Spleen (tissue), 11 donors: ENCODE results near the gene EVI5. TPM values are rescaled to one million over a fixed set of nuclear protein-coding genes. Genes with fewer than 3 reads are reported as not detected.

Experiments used
- DNase-seq: peaks from one replicate; pipeline ENCODE4 v3.0.0-alpha.2; 2020
- H3K27ac ChIP-seq, 8 donors: fragments of 200-600 bp; sonication (generic) in 7 of 8; 1 replicate in 4 of 8; 2 replicates in 4 of 8; pipeline versions ENCODE4 v1.5.0 to v1.8.0; 2016 to 2021; ENCODE audit warnings: inconsistent platforms in 4 of 8, mild to moderate bottlenecking in 4 of 8, moderate library complexity in 1 of 8
- H3K27me3 ChIP-seq, 7 donors: fragments of 200-600 bp; sonication (generic) in 6 of 7; replicated peaks in 1 of 7; 1 replicate in 4 of 7; 2 replicates in 3 of 7; pipeline versions ENCODE4 v1.5.0 to v1.8.0; 2016 to 2021; ENCODE audit warnings: inconsistent platforms in 3 of 7, mild to moderate bottlenecking in 1 of 7
- H3K36me3 ChIP-seq, 6 donors: fragments of 200-600 bp; sonication (generic) in 5 of 6; 1 replicate in 4 of 6; 2 replicates in 2 of 6; pipeline versions ENCODE4 v1.5.0 to v1.8.0; 2016 to 2021; ENCODE audit warnings: inconsistent platforms in 2 of 6
- H3K4me1 ChIP-seq, 6 donors: fragments of 200-600 bp; sonication (generic) in 5 of 6; 1 replicate in 3 of 6; 2 replicates in 3 of 6; pipeline versions ENCODE4 v1.5.0 to v1.8.0; 2016 to 2021; ENCODE audit warnings: inconsistent platforms in 3 of 6
- H3K4me3 ChIP-seq, 8 donors: fragments of 200-600 bp; sonication (generic) in 7 of 8; 1 replicate in 4 of 8; 2 replicates in 4 of 8; pipeline versions ENCODE4 v1.5.0 to v1.8.0; 2016 to 2021; ENCODE audit warnings: inconsistent platforms in 4 of 8, mild to moderate bottlenecking in 4 of 8, moderate library complexity in 2 of 8
- H3K9me3 ChIP-seq, 8 donors: fragments of 200-600 bp; sonication (generic) in 7 of 8; 1 replicate in 4 of 8; 2 replicates in 4 of 8; pipeline versions ENCODE4 v1.5.0 to v1.8.0; 2016 to 2021; ENCODE audit warnings: inconsistent platforms in 4 of 8
- CTCF ChIP-seq, 11 experiments: fragments of 200-600 bp in 7 of 11; fragments of 450-650 bp in 4 of 11; sonication (generic) in 4 of 11; IDR thresholded peaks in 8 of 11; conservative IDR thresholded peaks in 3 of 11; 1 replicate in 7 of 11; 2 replicates in 4 of 11; pipeline versions ENCODE4 v1.4.0 to v1.8.0; 2016 to 2021; ENCODE audit warnings: antibody characterized with exemption in 11 of 11, inconsistent platforms in 4 of 11, mild to moderate bottlenecking in 1 of 11
- POLR2A ChIP-seq, 3 donors: fragments of 450-650 bp; IDR thresholded peaks; one replicate each; pipeline ENCODE4 v1.5.1; 2017; ENCODE audit warnings: antibody characterized with exemption in 3 of 3, mild to moderate bottlenecking in 1 of 3
- POLR2AphosphoS5 ChIP-seq, 3 donors: sonication (generic); formaldehyde crosslinking; IDR thresholded peaks; one replicate each; pipeline ENCODE4 v1.5.1; 2017; ENCODE audit warnings: antibody characterized with exemption in 3 of 3
- WGBS, 5 donors: extraction: QIAGEN DNeasy Blood & Tissue Kit in 3 of 5; methylation state at CpG; one replicate each; pipeline versions ENCODE4 v1.1.5 to v1.1.7; 2013 to 2018; 5-methylcytosine and 5-hydroxymethylcytosine counted together
- intact Hi-C: fragments of 100-400 bp; cut with DNase I; formaldehyde crosslinking; loops from one replicate; pipeline ENCODE4 v1.15.0; 2023; ENCODE audit warnings: low total_unique reads
- polyA plus RNA-seq, 3 donors: library from polyadenylated mRNA; stranded (reverse); fragments of 200-250 nt; gene quantifications; one replicate each; pipeline ENCODE4 v1.2.1, GENCODE V29; 2013
- total RNA-seq, 7 donors: library from RNA; depleted of rRNA in 3 of 7; stranded (reverse); fragments of >200 nt in 3 of 7; fragmentation: NEBNext Ultra II Directional in 4 of 7; extraction: Animal tissue kit (Norgen Biotek cat#: 25700) in 4 of 7; gene quantifications; one replicate each; pipeline versions ENCODE4 v1.1.0 to v1.2.1, GENCODE V29; 2016 to 2021
- donor health status: healthy with polysubstance abuse.
- donor health status: DM: no; HTN: no; CAD: no; lungs with moderate emphysema.
- donor health status: DM: no; HTN: no; CAD: no.
- donor health status: Bipolar disorder and iron deficiency.
- donor health status: healthy.
- donor health status: DM: no; HTN: no; CAD: no.
- donor health status: DM: yes; HTN: yes; CAD: no.

The EVI5 gene
- total and polyA plus RNA-seq, 10 donors = 1.7 to 38.3 (median 27.0) TPM

GRCh38 chr1:92679980-92680379 lies 104.9 kb downstream of the EVI5 start:
- Histone ChIP-seq H3K36me3 (peaks cover 0 to 63% (median 9%) of the 10 kb centered on the region in 6 donors), H3K4me3 (no peak overlapping the region), H3K9me3 (no peaks in the 10 kb centered on the region), H3K27ac (no peak overlapping the region), H3K27me3 (no peaks in the 10 kb centered on the region), H3K4me1 (no peaks in the 10 kb centered on the region)
- 90 to 98% (median 95%) methylated on average over 4 of the region's 4 CpGs for WGBS, 5 donors
- no peak for DNase-seq
- intact Hi-C loops = no loop called here
- no peak for TF ChIP-seq CTCF (IDR thresholded peaks at IDR 0.05 in 8 of 11, conservative IDR thresholded peaks at IDR 0.05 in 3 of 11)
- no peak for TF ChIP-seq POLR2AphosphoS5 (IDR thresholded peaks at IDR 0.05)
- no peak for TF ChIP-seq POLR2A (IDR thresholded peaks at IDR 0.05)

GRCh38 chr1:92663775-92664174 lies 121.1 kb downstream of the EVI5 start:
- Histone ChIP-seq H3K36me3 (peaks cover 0 to 40% (median 3%) of the 10 kb centered on the region in 6 donors), H3K4me1 (no peaks in the 10 kb centered on the region), H3K9me3 (peaks cover 0 to 4% (median 0%) of the 10 kb centered on the region in 8 donors), H3K27ac (no peak overlapping the region), H3K4me3 (no peak overlapping the region), H3K27me3 (no peaks in the 10 kb centered on the region)
- 63 to 88% (median 79%) methylated on average over 5 of the region's 5 CpGs for WGBS, 5 donors
- no peak for DNase-seq
- TF ChIP-seq POLR2AphosphoS5 (IDR thresholded peaks at IDR 0.05) (no peak), POLR2A (IDR thresholded peaks at IDR 0.05) (no peak), CTCF (IDR thresholded peaks at IDR 0.05 in 8 of 11, conservative IDR thresholded peaks at IDR 0.05 in 3 of 11) (no peak)
- intact Hi-C loops = no loop called here

GRCh38 chr1:92662048-92662447 lies 122.9 kb downstream of the EVI5 start:
- intact Hi-C loops = no loop called here
- Histone ChIP-seq H3K9me3 (peaks cover 0 to 11% (median 8%) of the 10 kb centered on the region in 8 donors), H3K36me3 (peaks cover 0 to 49% (median 12%) of the 10 kb centered on the region in 6 donors), H3K4me3 (no peak overlapping the region), H3K27ac (no peak overlapping the region), H3K4me1 (no peaks in the 10 kb centered on the region), H3K27me3 (no peaks in the 10 kb centered on the region)
- no peak for DNase-seq
- 75 to 94% (median 82%) methylated on average over 3 of the region's 3 CpGs for WGBS, 5 donors
- no peak for TF ChIP-seq CTCF (IDR thresholded peaks at IDR 0.05 in 8 of 11, conservative IDR thresholded peaks at IDR 0.05 in 3 of 11)
- no peak for TF ChIP-seq POLR2A (IDR thresholded peaks at IDR 0.05)
- TF ChIP-seq POLR2AphosphoS5 (IDR thresholded peaks at IDR 0.05) = no peak

- intact Hi-C loops = no loop called here
- Histone ChIP-seq H3K27me3 (no peaks in the 10 kb centered on the region), H3K4me1 (no peaks in the 10 kb centered on the region), H3K27ac (no peak overlapping the region), H3K9me3 (peaks cover 6 to 47% (median 41%) of the 10 kb centered on the region in 8 donors), H3K36me3 (peaks cover 3 to 67% (median 15%) of the 10 kb centered on the region in 6 donors), H3K4me3 (no peak overlapping the region)
- no peak for DNase-seq
- TF ChIP-seq POLR2A (IDR thresholded peaks at IDR 0.05) = no peak
- no peak for TF ChIP-seq POLR2AphosphoS5 (IDR thresholded peaks at IDR 0.05)
- no peak for TF ChIP-seq CTCF (IDR thresholded peaks at IDR 0.05 in 8 of 11, conservative IDR thresholded peaks at IDR 0.05 in 3 of 11)
- 86 to 94% (median 89%) methylated on average over 1 of the region's 1 CpG for WGBS, 5 donors
Measured at GRCh38 chr1:92657701-92658100, 127.2 kb downstream of the EVI5 start.
